IMR-90 (cell line): ENCODE data around the gene GLE1. TPM values are rescaled to one million over a fixed set of nuclear protein-coding genes. Genes with fewer than 3 reads are reported as not detected.

Experiments
- ATAC-seq: fragments of 200-7000 bp; cut with Tn5 transposase; 2 replicates; pipeline ENCODE4 v1.9.1; 2020; ENCODE audit warnings: low read depth, mild to moderate bottlenecking, moderate library complexity
- BruUV-seq: library from RNA; stranded (reverse); fragments of 400-500 nt; replicated peaks from 2 replicates; lab custom pipeline; 2021; lab: Mats Ljungman, UMichigan
- CTCF ChIA-PET: fragments of 300-600 bp; formaldehyde crosslinking; extraction: SDS; loops from one replicate; lab custom pipeline; 2021; ENCODE audit warnings: antibody characterized with exemption; lab: Yijun Ruan, JAX
- POLR2A ChIA-PET: fragments of 300-600 bp; sonication (Branson Sonifier 250); formaldehyde crosslinking; loops from one replicate; lab custom pipeline; 2022; ENCODE audit warnings: antibody characterized with exemption; ENCODE audit not compliant: unreplicated experiment; lab: Charles Lee
- DNase-seq: peaks from one replicate; pipeline ENCODE4 v3.0.0; 2013
- H2AFZ ChIP-seq: replicated peaks from 2 replicates; pipeline ENCODE3; 2013; ENCODE audit warnings: low read length, mild to moderate bottlenecking; ENCODE audit not compliant: poor library complexity
- H2AK5ac ChIP-seq: 2 replicates; pipeline ENCODE4 v1.6.1; 2013; ENCODE audit warnings: low read depth, low read length, inconsistent platforms
- H2AK9ac ChIP-seq: replicated peaks from 2 replicates; pipeline ENCODE3; 2013; ENCODE audit warnings: mild to moderate bottlenecking, low read depth, low read length, moderate library complexity; ENCODE audit not compliant: poor library complexity
- H2BK120ac ChIP-seq: 2 replicates; pipeline ENCODE4 v1.6.1; 2013; ENCODE audit warnings: low read depth, low read length, inconsistent platforms
- H2BK15ac ChIP-seq: 3 replicates; pipeline ENCODE4 v1.6.1; 2013; ENCODE audit warnings: low read depth, low read length, inconsistent platforms
- H2BK20ac ChIP-seq: 2 replicates; pipeline ENCODE4 v1.6.1; 2013; ENCODE audit warnings: low read depth, mild to moderate bottlenecking, inconsistent platforms, low read length, moderate library complexity
- H2BK5ac ChIP-seq: 2 replicates; pipeline ENCODE4 v1.6.1; 2013; ENCODE audit warnings: mild to moderate bottlenecking, low read depth, low read length, inconsistent platforms; ENCODE audit not compliant: poor library complexity, severe bottlenecking
- H3K14ac ChIP-seq: replicated peaks from 2 replicates; pipeline ENCODE4 v1.6.1; 2013; ENCODE audit warnings: low read depth, low read length, inconsistent platforms
- H3K18ac ChIP-seq: 2 replicates; pipeline ENCODE4 v1.6.1; 2013; ENCODE audit warnings: low read depth, low read length, control low read depth
- H3K23ac ChIP-seq: 2 replicates; pipeline ENCODE4 v1.6.1; 2013; ENCODE audit warnings: low read depth, low read length, inconsistent platforms
- H3K27ac ChIP-seq: 2 replicates; pipeline ENCODE4 v1.5.1; 2013; ENCODE audit warnings: mild to moderate bottlenecking, control low read depth, low read length; ENCODE audit not compliant: insufficient read depth
- H3K27me3 ChIP-seq: 2 replicates; pipeline ENCODE4 v1.6.1; 2013; ENCODE audit warnings: low read length; ENCODE audit not compliant: control insufficient read depth, insufficient read depth
- H3K36me3 ChIP-seq: 2 replicates; pipeline ENCODE4 v1.6.1; 2013; ENCODE audit warnings: low read length, mixed read lengths; ENCODE audit not compliant: control insufficient read depth, insufficient read depth
- H3K4ac ChIP-seq: 2 replicates; pipeline ENCODE4 v1.6.1; 2013; ENCODE audit warnings: low read depth, low read length, inconsistent platforms
- H3K4me1 ChIP-seq: 2 replicates; pipeline ENCODE4 v1.6.1; 2013; ENCODE audit warnings: low read length, mixed read lengths; ENCODE audit not compliant: control insufficient read depth, insufficient read depth
- H3K4me2 ChIP-seq: 2 replicates; pipeline ENCODE4 v1.6.1; 2013; ENCODE audit warnings: low read depth, mild to moderate bottlenecking, control low read depth, low read length, moderate library complexity
- H3K4me3 ChIP-seq: 2 replicates; pipeline ENCODE4 v1.5.1; 2013; ENCODE audit warnings: low read depth, mild to moderate bottlenecking, control low read depth, low read length, moderate library complexity; ENCODE audit not compliant: insufficient read depth
- H3K56ac ChIP-seq: 2 replicates; pipeline ENCODE4 v1.6.1; 2013; ENCODE audit warnings: low read length, inconsistent platforms; ENCODE audit not compliant: insufficient read depth; ENCODE audit errors: extremely low read depth
- H3K79me1 ChIP-seq, 2 experiments: 2 replicates each; pipeline ENCODE4 v1.6.1; 2013; ENCODE audit warnings: low read length in 2 of 2, inconsistent platforms in 1 of 2, low read depth in 1 of 2
- H3K9ac ChIP-seq: 2 replicates; pipeline ENCODE4 v1.6.1; 2013; ENCODE audit warnings: low read depth, low read length, control low read depth
- H3K9me1 ChIP-seq: 2 replicates; pipeline ENCODE4 v1.6.1; 2013; ENCODE audit warnings: low read length, inconsistent platforms; ENCODE audit not compliant: insufficient read depth
- H3K9me3 ChIP-seq: 2 replicates; pipeline ENCODE4 v1.6.1; 2013; ENCODE audit warnings: low read length; ENCODE audit not compliant: control insufficient read depth, insufficient read depth
- H4K20me1 ChIP-seq: 2 replicates; pipeline ENCODE4 v1.6.1; 2013; ENCODE audit warnings: low read length, inconsistent platforms; ENCODE audit not compliant: insufficient read depth
- H4K5ac ChIP-seq: 2 replicates; pipeline ENCODE4 v1.6.1; 2013; ENCODE audit warnings: mild to moderate bottlenecking, low read depth, low read length, control low read depth
- H4K8ac ChIP-seq, 2 experiments: 2 replicates each; pipeline ENCODE4 v1.6.1; 2013; ENCODE audit warnings: low read depth in 2 of 2, low read length in 2 of 2, control low read depth in 1 of 2, inconsistent platforms in 1 of 2
- H4K91ac ChIP-seq: 2 replicates; pipeline ENCODE4 v1.6.1; 2013; ENCODE audit warnings: low read depth, low read length, inconsistent platforms; ENCODE audit not compliant: insufficient read depth
- BHLHE40 ChIP-seq: fragments of 150-350 bp; IDR thresholded peaks from 2 replicates; pipeline ENCODE4 v1.6.1; 2016; ENCODE audit warnings: mild to moderate bottlenecking, low read depth, low read length
- CHD1 ChIP-seq: IDR thresholded peaks from 2 replicates; pipeline ENCODE4 v1.6.1; 2012; ENCODE audit warnings: low read depth, low read length, improper control_type of control experiment
- FOS ChIP-seq: fragments of 150-350 bp; IDR thresholded peaks from 2 replicates; pipeline ENCODE4 v1.6.1; 2016; ENCODE audit warnings: low read depth, low read length
- MAFK ChIP-seq: IDR thresholded peaks from 2 replicates; pipeline ENCODE4 v1.6.1; 2012; ENCODE audit warnings: low read depth, low read length, improper control_type of control experiment
- MAZ ChIP-seq: IDR thresholded peaks from 2 replicates; pipeline ENCODE4 v1.6.1; 2012; ENCODE audit warnings: low read depth, mild to moderate bottlenecking, low read length, improper control_type of control experiment, moderate library complexity, borderline replicate concordance
- MXI1 ChIP-seq: IDR thresholded peaks from 2 replicates; pipeline ENCODE4 v1.6.1; 2012; ENCODE audit warnings: low read depth, mild to moderate bottlenecking, low read length, moderate library complexity, borderline replicate concordance
- NFE2L2 ChIP-seq: fragments of 150-350 bp; IDR thresholded peaks from 2 replicates; pipeline ENCODE4 v1.6.1; 2016; ENCODE audit warnings: low read depth, mild to moderate bottlenecking, low read length
- RAD21 ChIP-seq: IDR thresholded peaks from 2 replicates; pipeline ENCODE4 v1.6.1; 2012; ENCODE audit warnings: low read length, improper control_type of control experiment
- RCOR1 ChIP-seq: IDR thresholded peaks from 2 replicates; pipeline ENCODE4 v1.6.1; 2012; ENCODE audit warnings: mild to moderate bottlenecking, low read length, improper control_type of control experiment; ENCODE audit not compliant: insufficient replicate concordance
- RFX5 ChIP-seq: IDR thresholded peaks from 2 replicates; pipeline ENCODE4 v1.8.0; 2012; ENCODE audit warnings: low read depth, mild to moderate bottlenecking, low read length, moderate library complexity
- SMC3 ChIP-seq: fragments of 150-350 bp; IDR thresholded peaks from 2 replicates; pipeline ENCODE4 v1.6.1; 2016; ENCODE audit warnings: low read depth, mild to moderate bottlenecking, antibody characterized with exemption, low read length, moderate library complexity
- WGBS, 2 experiments: methylation state at CpG; one replicate each; pipeline versions ENCODE4 v1.1.5 to v1.1.7; 2013; ENCODE audit warnings: missing lambda C conversion rate in 2 of 2; ENCODE audit not compliant: insufficient read length in 1 of 2; ENCODE audit errors: extremely low coverage in 2 of 2; 5-methylcytosine and 5-hydroxymethylcytosine counted together
- dilution Hi-C: fragments of 300-500 bp; cut with HindIII; formaldehyde crosslinking; loops from one replicate; pipeline ENCODE4 v1.14.3; 2018; ENCODE audit warnings: low sequenced_read_pairs; ENCODE audit not compliant: unreplicated experiment
- in situ Hi-C: fragments of 300-500 bp; cut with MboI; formaldehyde crosslinking; loops from 3 replicates; pipeline ENCODE4 v1.14.3; 2019; ENCODE audit warnings: low sequenced_read_pairs, inconsistent platforms, mixed read lengths
- intact Hi-C: fragments of 100-400 bp; cut with micrococcal nuclease; formaldehyde crosslinking; loops from 2 replicates; pipeline ENCODE4 v1.10.0; 2022
- polyA plus RNA-seq, 3 experiments: library from polyadenylated mRNA; depleted of rRNA; stranded (reverse); fragments of >200 nt; gene quantifications; 2 replicates each; pipeline ENCODE4 v1.2.3, GENCODE V29; 2012; ENCODE audit warnings: low replicate concordance in 1 of 3
- total RNA-seq: library from RNA; depleted of rRNA; stranded (reverse); fragments of >200 nt; gene quantifications from 2 replicates; pipeline ENCODE4 v1.2.3, GENCODE V29; 2012
- TF ChIP-seq, protein P1 (sequence below): fragments of 150-350 bp; IDR thresholded peaks from 2 replicates; pipeline ENCODE4 v1.6.1; 2016; ENCODE audit warnings: low read depth, mild to moderate bottlenecking, low read length, moderate library complexity, borderline replicate concordance

GLE1 gene
- total and polyA plus RNA-seq, 2 of the 4 experiments (the other 2 are of a cell fraction) = 14.3 to 39.4 TPM

DNA sequence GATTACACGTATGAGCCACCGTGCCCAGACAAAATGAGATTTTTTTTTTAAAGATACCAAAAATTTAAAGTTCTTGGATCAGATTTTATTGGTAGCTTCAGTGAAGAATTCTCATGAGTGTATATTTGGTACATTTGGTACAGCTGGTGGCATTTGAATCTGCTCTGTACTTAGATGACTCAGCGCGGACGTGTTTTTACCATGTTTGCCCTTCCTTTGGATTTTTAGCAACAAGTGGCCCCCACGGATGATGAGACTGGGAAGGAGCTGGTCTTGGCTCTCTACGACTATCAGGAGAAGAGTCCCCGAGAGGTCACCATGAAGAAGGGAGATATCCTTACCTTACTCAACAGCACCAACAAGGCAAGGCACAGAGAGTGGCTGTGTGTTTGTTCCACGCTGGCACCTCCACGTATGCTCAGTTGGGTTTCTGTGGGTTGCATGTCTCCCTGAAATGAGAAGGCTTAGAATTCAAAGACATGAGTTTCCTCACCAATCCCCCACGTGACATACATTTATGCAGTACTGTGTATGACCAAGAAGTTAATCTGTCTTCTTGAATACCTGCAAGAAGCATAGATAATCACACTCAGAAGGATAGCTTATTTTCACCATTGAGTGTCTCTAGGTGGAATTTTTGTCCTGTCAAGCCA, 84.2 kb downstream of the GLE1 start:
- ATAC-seq = no peak
- H3K79me1 ChIP-seq = peaks cover 11 to 19% of the 10 kb centered on the region in 2 experiments
- POLR2A ChIA-PET = interaction anchor here (0.6 kb wide), 1 partner anchor 112 kb away, joined by 3 read pairs; no protein-coding TSS in a partner anchor

More for the DNA sequence above, 84.2 kb downstream of the GLE1 start:
- in situ Hi-C loops (no loop called here), intact Hi-C loops (no loop called here), dilution Hi-C loops (no loop called here)
- no peaks in the 10 kb centered on the region for H3K4me1 ChIP-seq
- WGBS, 2 experiments = 95% methylated on average over 4 of the region's 11 CpGs; no CpG with 5 or more reads in 1 of the 2 experiments
- H3K56ac ChIP-seq = no peak overlapping the region
- no peak overlapping the region for H3K18ac ChIP-seq
- H2AFZ ChIP-seq = peak overlapping the region; percentile 23
- TF ChIP-seq SMC3 = no peak
- TF ChIP-seq MXI1 = no peak
- TF ChIP-seq BHLHE40 = no peak
- no peak for TF ChIP-seq NFE2L2
- no peak for TF ChIP-seq CHD1
- TF ChIP-seq, protein P1, sequence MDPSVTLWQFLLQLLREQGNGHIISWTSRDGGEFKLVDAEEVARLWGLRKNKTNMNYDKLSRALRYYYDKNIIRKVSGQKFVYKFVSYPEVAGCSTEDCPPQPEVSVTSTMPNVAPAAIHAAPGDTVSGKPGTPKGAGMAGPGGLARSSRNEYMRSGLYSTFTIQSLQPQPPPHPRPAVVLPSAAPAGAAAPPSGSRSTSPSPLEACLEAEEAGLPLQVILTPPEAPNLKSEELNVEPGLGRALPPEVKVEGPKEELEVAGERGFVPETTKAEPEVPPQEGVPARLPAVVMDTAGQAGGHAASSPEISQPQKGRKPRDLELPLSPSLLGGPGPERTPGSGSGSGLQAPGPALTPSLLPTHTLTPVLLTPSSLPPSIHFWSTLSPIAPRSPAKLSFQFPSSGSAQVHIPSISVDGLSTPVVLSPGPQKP = no peak
- TF ChIP-seq RAD21 = no peak
- no peak for TF ChIP-seq MAFK
- TF ChIP-seq MAZ = no peak
- TF ChIP-seq RFX5 = no peak
- no peak for TF ChIP-seq FOS
- TF ChIP-seq RCOR1 = no peak
- no peak overlapping the region for H3K27ac ChIP-seq
- H3K36me3 ChIP-seq = peaks cover 70% of the 10 kb centered on the region
- H2BK5ac ChIP-seq = no peak overlapping the region
- H2AK5ac ChIP-seq = no peak overlapping the region
- H4K91ac ChIP-seq = no peak overlapping the region
- no peak overlapping the region for H2BK120ac ChIP-seq
- H3K27me3 ChIP-seq = no peaks in the 10 kb centered on the region
- peak overlapping the region; percentile 31 for H2AK9ac ChIP-seq
- no peak for DNase-seq
- H2BK15ac ChIP-seq = no peak overlapping the region
- BruUV-seq = no TSS peak
- H2BK20ac ChIP-seq = no peak overlapping the region
- no peak overlapping the region for H3K23ac ChIP-seq
- no peaks in the 10 kb centered on the region; the same call in 1 of the 2 replicates for H4K20me1 ChIP-seq
- no peak overlapping the region for H4K5ac ChIP-seq
- CTCF ChIA-PET = interaction anchor here (0.7 kb wide), 1 partner anchor 19 kb away, joined by 3 read pairs; no protein-coding TSS in a partner anchor
- H3K4ac ChIP-seq = no peak overlapping the region
- H4K8ac ChIP-seq = no peak overlapping the region
- no peak overlapping the region for H3K9ac ChIP-seq
- H3K9me3 ChIP-seq = no peaks in the 10 kb centered on the region
- H3K9me1 ChIP-seq = peaks cover 2% of the 10 kb centered on the region; the same call in 1 of the 2 replicates
- H3K4me2 ChIP-seq = no peak overlapping the region
- no peak overlapping the region for H3K4me3 ChIP-seq
- H3K14ac ChIP-seq = no peak overlapping the region
